IMR-90 (cell line): ENCODE measurements around the gene TMEM205. TPM values are rescaled to one million over a fixed set of nuclear protein-coding genes. Genes with fewer than 3 reads are reported as not detected.

Source experiments
- ATAC-seq: fragments of 200-7000 bp; cut with Tn5 transposase; 2 replicates; pipeline ENCODE4 v1.9.1; 2020; ENCODE audit warnings: low read depth, mild to moderate bottlenecking, moderate library complexity
- BruUV-seq: library from RNA; stranded (reverse); fragments of 400-500 nt; replicated peaks from 2 replicates; lab custom pipeline; 2021; lab: Mats Ljungman, UMichigan
- CTCF ChIA-PET: fragments of 300-600 bp; formaldehyde crosslinking; extraction: SDS; loops from one replicate; lab custom pipeline; 2021; ENCODE audit warnings: antibody characterized with exemption; lab: Yijun Ruan, JAX
- POLR2A ChIA-PET: fragments of 300-600 bp; sonication (Branson Sonifier 250); formaldehyde crosslinking; loops from one replicate; lab custom pipeline; 2022; ENCODE audit warnings: antibody characterized with exemption; ENCODE audit not compliant: unreplicated experiment; lab: Charles Lee
- DNase-seq: peaks from one replicate; pipeline ENCODE4 v3.0.0; 2013
- H2AFZ ChIP-seq: replicated peaks from 2 replicates; pipeline ENCODE3; 2013; ENCODE audit warnings: low read length, mild to moderate bottlenecking; ENCODE audit not compliant: poor library complexity
- H2AK5ac ChIP-seq: 2 replicates; pipeline ENCODE4 v1.6.1; 2013; ENCODE audit warnings: low read depth, low read length, inconsistent platforms
- H2AK9ac ChIP-seq: replicated peaks from 2 replicates; pipeline ENCODE3; 2013; ENCODE audit warnings: mild to moderate bottlenecking, low read depth, low read length, moderate library complexity; ENCODE audit not compliant: poor library complexity
- H2BK120ac ChIP-seq: 2 replicates; pipeline ENCODE4 v1.6.1; 2013; ENCODE audit warnings: low read depth, low read length, inconsistent platforms
- H2BK15ac ChIP-seq: 3 replicates; pipeline ENCODE4 v1.6.1; 2013; ENCODE audit warnings: low read depth, low read length, inconsistent platforms
- H2BK20ac ChIP-seq: 2 replicates; pipeline ENCODE4 v1.6.1; 2013; ENCODE audit warnings: low read depth, mild to moderate bottlenecking, inconsistent platforms, low read length, moderate library complexity
- H2BK5ac ChIP-seq: 2 replicates; pipeline ENCODE4 v1.6.1; 2013; ENCODE audit warnings: mild to moderate bottlenecking, low read depth, low read length, inconsistent platforms; ENCODE audit not compliant: poor library complexity, severe bottlenecking
- H3K14ac ChIP-seq: replicated peaks from 2 replicates; pipeline ENCODE4 v1.6.1; 2013; ENCODE audit warnings: low read depth, low read length, inconsistent platforms
- H3K18ac ChIP-seq: 2 replicates; pipeline ENCODE4 v1.6.1; 2013; ENCODE audit warnings: low read depth, low read length, control low read depth
- H3K23ac ChIP-seq: 2 replicates; pipeline ENCODE4 v1.6.1; 2013; ENCODE audit warnings: low read depth, low read length, inconsistent platforms
- H3K27ac ChIP-seq: 2 replicates; pipeline ENCODE4 v1.5.1; 2013; ENCODE audit warnings: mild to moderate bottlenecking, control low read depth, low read length; ENCODE audit not compliant: insufficient read depth
- H3K27me3 ChIP-seq: 2 replicates; pipeline ENCODE4 v1.6.1; 2013; ENCODE audit warnings: low read length; ENCODE audit not compliant: control insufficient read depth, insufficient read depth
- H3K36me3 ChIP-seq: 2 replicates; pipeline ENCODE4 v1.6.1; 2013; ENCODE audit warnings: low read length, mixed read lengths; ENCODE audit not compliant: control insufficient read depth, insufficient read depth
- H3K4ac ChIP-seq: 2 replicates; pipeline ENCODE4 v1.6.1; 2013; ENCODE audit warnings: low read depth, low read length, inconsistent platforms
- H3K4me1 ChIP-seq: 2 replicates; pipeline ENCODE4 v1.6.1; 2013; ENCODE audit warnings: low read length, mixed read lengths; ENCODE audit not compliant: control insufficient read depth, insufficient read depth
- H3K4me2 ChIP-seq: 2 replicates; pipeline ENCODE4 v1.6.1; 2013; ENCODE audit warnings: low read depth, mild to moderate bottlenecking, control low read depth, low read length, moderate library complexity
- H3K4me3 ChIP-seq: 2 replicates; pipeline ENCODE4 v1.5.1; 2013; ENCODE audit warnings: low read depth, mild to moderate bottlenecking, control low read depth, low read length, moderate library complexity; ENCODE audit not compliant: insufficient read depth
- H3K56ac ChIP-seq: 2 replicates; pipeline ENCODE4 v1.6.1; 2013; ENCODE audit warnings: low read length, inconsistent platforms; ENCODE audit not compliant: insufficient read depth; ENCODE audit errors: extremely low read depth
- H3K79me1 ChIP-seq, 2 experiments: 2 replicates each; pipeline ENCODE4 v1.6.1; 2013; ENCODE audit warnings: low read length in 2 of 2, inconsistent platforms in 1 of 2, low read depth in 1 of 2
- H3K9ac ChIP-seq: 2 replicates; pipeline ENCODE4 v1.6.1; 2013; ENCODE audit warnings: low read depth, low read length, control low read depth
- H3K9me1 ChIP-seq: 2 replicates; pipeline ENCODE4 v1.6.1; 2013; ENCODE audit warnings: low read length, inconsistent platforms; ENCODE audit not compliant: insufficient read depth
- H3K9me3 ChIP-seq: 2 replicates; pipeline ENCODE4 v1.6.1; 2013; ENCODE audit warnings: low read length; ENCODE audit not compliant: control insufficient read depth, insufficient read depth
- H4K20me1 ChIP-seq: 2 replicates; pipeline ENCODE4 v1.6.1; 2013; ENCODE audit warnings: low read length, inconsistent platforms; ENCODE audit not compliant: insufficient read depth
- H4K5ac ChIP-seq: 2 replicates; pipeline ENCODE4 v1.6.1; 2013; ENCODE audit warnings: mild to moderate bottlenecking, low read depth, low read length, control low read depth
- H4K8ac ChIP-seq, 2 experiments: 2 replicates each; pipeline ENCODE4 v1.6.1; 2013; ENCODE audit warnings: low read depth in 2 of 2, low read length in 2 of 2, control low read depth in 1 of 2, inconsistent platforms in 1 of 2
- H4K91ac ChIP-seq: 2 replicates; pipeline ENCODE4 v1.6.1; 2013; ENCODE audit warnings: low read depth, low read length, inconsistent platforms; ENCODE audit not compliant: insufficient read depth
- CHD1 ChIP-seq: IDR thresholded peaks from 2 replicates; pipeline ENCODE4 v1.6.1; 2012; ENCODE audit warnings: low read depth, low read length, improper control_type of control experiment
- ELK1 ChIP-seq: fragments of 150-350 bp; IDR thresholded peaks from 2 replicates; pipeline ENCODE4 v1.6.1; 2016; ENCODE audit warnings: low read depth, mild to moderate bottlenecking, low read length, moderate library complexity, borderline replicate concordance
- POLR2A ChIP-seq: IDR thresholded peaks from 2 replicates; pipeline ENCODE4 v1.6.1; 2012; ENCODE audit warnings: mild to moderate bottlenecking, low read depth, low read length
- RAD21 ChIP-seq: IDR thresholded peaks from 2 replicates; pipeline ENCODE4 v1.6.1; 2012; ENCODE audit warnings: low read length, improper control_type of control experiment
- WGBS, 2 experiments: methylation state at CpG; one replicate each; pipeline versions ENCODE4 v1.1.5 to v1.1.7; 2013; ENCODE audit warnings: missing lambda C conversion rate in 2 of 2; ENCODE audit not compliant: insufficient read length in 1 of 2; ENCODE audit errors: extremely low coverage in 2 of 2; 5-methylcytosine and 5-hydroxymethylcytosine counted together
- dilution Hi-C: fragments of 300-500 bp; cut with HindIII; formaldehyde crosslinking; loops from one replicate; pipeline ENCODE4 v1.14.3; 2018; ENCODE audit warnings: low sequenced_read_pairs; ENCODE audit not compliant: unreplicated experiment
- in situ Hi-C: fragments of 300-500 bp; cut with MboI; formaldehyde crosslinking; loops from 3 replicates; pipeline ENCODE4 v1.14.3; 2019; ENCODE audit warnings: low sequenced_read_pairs, inconsistent platforms, mixed read lengths
- intact Hi-C: fragments of 100-400 bp; cut with micrococcal nuclease; formaldehyde crosslinking; loops from 2 replicates; pipeline ENCODE4 v1.10.0; 2022
- polyA plus RNA-seq, 3 experiments: library from polyadenylated mRNA; depleted of rRNA; stranded (reverse); fragments of >200 nt; gene quantifications; 2 replicates each; pipeline ENCODE4 v1.2.3, GENCODE V29; 2012; ENCODE audit warnings: low replicate concordance in 1 of 3
- total RNA-seq: library from RNA; depleted of rRNA; stranded (reverse); fragments of >200 nt; gene quantifications from 2 replicates; pipeline ENCODE4 v1.2.3, GENCODE V29; 2012

Gene TMEM205
- total and polyA plus RNA-seq, 2 of the 4 experiments (the other 2 are of a cell fraction) = 110 to 136 TPM

DNA sequence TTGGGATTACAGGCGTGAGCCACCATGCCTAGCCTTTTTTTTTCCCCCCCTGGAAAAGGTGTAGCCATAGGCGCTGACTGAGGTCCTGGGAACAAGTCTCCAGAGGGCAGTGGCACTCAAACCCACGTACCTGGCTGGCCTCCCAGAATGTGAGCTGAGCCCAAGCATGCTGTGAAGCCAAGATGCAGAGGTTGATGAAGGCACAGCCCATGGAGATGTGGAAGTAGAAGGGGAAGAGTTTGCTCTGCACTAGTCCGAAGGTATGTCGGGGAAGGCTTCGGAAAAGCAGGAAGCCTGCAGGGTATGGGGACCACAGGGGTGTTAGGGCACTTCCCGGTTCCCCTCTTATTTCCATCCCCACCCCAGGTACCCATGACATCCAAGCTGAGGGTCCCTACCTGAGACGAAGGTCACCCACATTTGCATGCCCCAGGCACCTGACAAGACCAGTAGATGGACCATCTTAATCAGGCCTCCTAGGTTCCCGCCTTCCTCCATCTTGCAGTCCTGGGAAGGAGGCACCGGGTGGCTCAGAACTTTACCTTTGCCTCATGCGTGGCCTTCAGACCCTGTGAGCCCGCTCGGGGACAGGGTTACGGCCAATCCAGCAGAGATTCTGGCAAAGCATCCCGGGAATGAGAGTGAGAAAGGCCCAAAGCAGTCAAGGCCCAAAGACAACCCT is 805 bp downstream of the TMEM205 start:
- peak overlapping the region; percentile 5 for H2AFZ ChIP-seq

More for the DNA sequence above, 805 bp downstream of the TMEM205 start:
- peaks cover 5% of the 10 kb centered on the region for H3K9me1 ChIP-seq
- H3K18ac ChIP-seq = no peak overlapping the region
- ATAC-seq = no peak
- no peaks in the 10 kb centered on the region for H3K27me3 ChIP-seq
- dilution Hi-C loops = no loop called here
- in situ Hi-C loops = no loop called here
- H3K4me3 ChIP-seq = peak overlapping the region; percentile 73
- peak overlapping the region; percentile 89 for H2AK5ac ChIP-seq
- peak overlapping the region; percentile 53; the same call in 1 of the 3 replicates for H2BK15ac ChIP-seq
- ChIA-PET POLR2A (no interaction called here), CTCF (interaction anchor here (1.7 kb wide), 1 partner anchor 51 kb away, joined by 4 read pairs; no protein-coding TSS in a partner anchor)
- H2BK120ac ChIP-seq = peak overlapping the region; percentile 37; the same call in 1 of the 2 replicates
- no TSS peak for BruUV-seq
- peak overlapping the region; percentile 57; the same call in 1 of the 2 replicates for H3K23ac ChIP-seq
- peak overlapping the region; percentile 55; the same call in 1 of the 2 replicates for H2BK20ac ChIP-seq
- no peak for TF ChIP-seq ELK1
- TF ChIP-seq RAD21 = no peak
- no peak for TF ChIP-seq POLR2A
- no peak for TF ChIP-seq CHD1
- no peak overlapping the region for H3K14ac ChIP-seq
- peak overlapping the region; percentile 66; the same call in 1 of the 2 replicates for H3K56ac ChIP-seq
- peak overlapping the region; percentile 55 to 89; a peak in 2 of 4 replicates for H4K8ac ChIP-seq
- H3K9ac ChIP-seq = peak overlapping the region; percentile 83
- peak overlapping the region; percentile 70 for H3K4ac ChIP-seq
- peak overlapping the region; percentile 68 for H3K4me2 ChIP-seq
- H4K5ac ChIP-seq = no peak overlapping the region
- H3K27ac ChIP-seq = peak overlapping the region; percentile 80
- intact Hi-C loops = no loop called here
- peaks cover 9% of the 10 kb centered on the region; the same call in 1 of the 2 replicates for H4K20me1 ChIP-seq
- DNase-seq = no peak
- peaks cover 10 to 23% of the 10 kb centered on the region in 2 experiments; a peak in 3 of 4 replicates for H3K79me1 ChIP-seq
- WGBS, 2 experiments = 53% methylated on average over 4 of the region's 15 CpGs; no CpG with 5 or more reads in 1 of the 2 experiments
- H3K9me3 ChIP-seq = peaks cover 8% of the 10 kb centered on the region; the same call in 1 of the 2 replicates
- no peak overlapping the region for H2BK5ac ChIP-seq
- peak overlapping the region; percentile 3; the same call in 1 of the 2 replicates for H4K91ac ChIP-seq
- H3K36me3 ChIP-seq = 0 out of 2 replicates have a peak, but pooled peaks cover 1% of the 10 kb centered on the region
- H2AK9ac ChIP-seq = peak overlapping the region; percentile 9
- peaks cover 8% of the 10 kb centered on the region for H3K4me1 ChIP-seq
